Stomach (tissue), 4 donors: ENCODE results near the gene HEATR3.

Source experiments
- POLR2A ChIP-seq, 4 donors: fragments of 450-650 bp; IDR thresholded peaks; one replicate each; pipeline ENCODE4 v1.6.1; 2016; ENCODE audit warnings: antibody characterized with exemption in 4 of 4, control low read depth in 2 of 4, mild to moderate bottlenecking in 1 of 4, moderate library complexity in 1 of 4
- TF ChIP-seq, protein P1 (sequence below), 7 experiments: fragments of 450-650 bp in 4 of 7; fragments of 200-600 bp in 3 of 7; sonication (generic) in 3 of 7; IDR thresholded peaks; one replicate each; pipeline ENCODE4 v1.5.1; 2016 to 2019; ENCODE audit warnings: antibody characterized with exemption in 7 of 7, control low read depth in 2 of 7, mild to moderate bottlenecking in 1 of 7

DNA sequence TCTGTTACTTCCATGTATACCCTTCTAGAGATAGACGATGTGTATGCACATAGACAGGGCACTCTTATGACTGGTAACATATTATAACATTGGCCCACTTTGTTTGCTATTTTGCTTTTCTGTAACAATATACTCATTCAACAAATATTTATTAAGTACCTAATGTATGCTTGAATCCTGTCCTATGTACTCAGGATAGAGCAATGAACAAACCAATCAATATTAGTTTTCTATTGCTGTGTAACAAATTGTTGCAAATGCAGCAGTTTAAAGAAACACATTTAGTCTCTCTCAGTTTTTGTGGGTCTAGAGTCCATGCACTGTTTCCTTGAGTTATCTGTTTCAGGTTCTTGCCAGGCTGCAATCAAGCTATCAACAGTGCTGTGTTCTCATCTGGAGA lies 57.6 kb downstream of the HEATR3 start:
- TF ChIP-seq, protein P1, sequence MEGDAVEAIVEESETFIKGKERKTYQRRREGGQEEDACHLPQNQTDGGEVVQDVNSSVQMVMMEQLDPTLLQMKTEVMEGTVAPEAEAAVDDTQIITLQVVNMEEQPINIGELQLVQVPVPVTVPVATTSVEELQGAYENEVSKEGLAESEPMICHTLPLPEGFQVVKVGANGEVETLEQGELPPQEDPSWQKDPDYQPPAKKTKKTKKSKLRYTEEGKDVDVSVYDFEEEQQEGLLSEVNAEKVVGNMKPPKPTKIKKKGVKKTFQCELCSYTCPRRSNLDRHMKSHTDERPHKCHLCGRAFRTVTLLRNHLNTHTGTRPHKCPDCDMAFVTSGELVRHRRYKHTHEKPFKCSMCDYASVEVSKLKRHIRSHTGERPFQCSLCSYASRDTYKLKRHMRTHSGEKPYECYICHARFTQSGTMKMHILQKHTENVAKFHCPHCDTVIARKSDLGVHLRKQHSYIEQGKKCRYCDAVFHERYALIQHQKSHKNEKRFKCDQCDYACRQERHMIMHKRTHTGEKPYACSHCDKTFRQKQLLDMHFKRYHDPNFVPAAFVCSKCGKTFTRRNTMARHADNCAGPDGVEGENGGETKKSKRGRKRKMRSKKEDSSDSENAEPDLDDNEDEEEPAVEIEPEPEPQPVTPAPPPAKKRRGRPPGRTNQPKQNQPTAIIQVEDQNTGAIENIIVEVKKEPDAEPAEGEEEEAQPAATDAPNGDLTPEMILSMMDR (IDR thresholded peaks at IDR 0.05) = no peak
- TF ChIP-seq POLR2A (IDR thresholded peaks at IDR 0.05) = no peak
